Skin epidermis (tissue), 12 donors: ENCODE data around the gene VSX1.

ENCODE experiments used
- H3K27ac ChIP-seq, 21 experiments: fragments of 200-600 bp; sonication (generic) in 11 of 21; one replicate each; pipeline ENCODE4 v1.5.0; 2020; ENCODE audit warnings: mild to moderate bottlenecking in 3 of 21, inconsistent platforms in 2 of 21, moderate library complexity in 2 of 21
- H3K4me3 ChIP-seq, 7 experiments: fragments of 200-600 bp; sonication (generic) in 2 of 7; one replicate each; pipeline ENCODE4 v1.5.0; 2020; ENCODE audit warnings: inconsistent platforms in 2 of 7, mild to moderate bottlenecking in 2 of 7, moderate library complexity in 1 of 7

VSX1 gene

DNA sequence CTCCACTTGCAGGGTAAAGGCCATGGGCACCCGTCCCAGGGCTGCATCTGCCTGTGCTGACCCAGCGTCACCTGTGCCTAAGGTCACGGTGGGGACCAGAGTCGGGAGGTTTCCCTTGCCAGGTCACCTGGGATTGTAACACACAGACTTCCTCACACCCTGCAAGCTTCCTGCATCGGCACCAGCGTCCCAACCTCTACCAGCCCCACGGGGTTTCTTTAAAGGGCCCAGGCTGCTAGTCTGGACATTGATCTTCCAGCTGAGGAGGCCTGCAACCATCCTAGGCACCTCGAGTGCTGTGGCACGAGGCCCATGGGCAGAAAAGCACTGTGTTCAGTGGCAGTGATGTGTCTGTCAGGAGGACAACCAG, 36.6 kb downstream of the VSX1 start:
- Histone ChIP-seq H3K4me3 (no peak overlapping the region), H3K27ac (no peak overlapping the region)

DNA sequence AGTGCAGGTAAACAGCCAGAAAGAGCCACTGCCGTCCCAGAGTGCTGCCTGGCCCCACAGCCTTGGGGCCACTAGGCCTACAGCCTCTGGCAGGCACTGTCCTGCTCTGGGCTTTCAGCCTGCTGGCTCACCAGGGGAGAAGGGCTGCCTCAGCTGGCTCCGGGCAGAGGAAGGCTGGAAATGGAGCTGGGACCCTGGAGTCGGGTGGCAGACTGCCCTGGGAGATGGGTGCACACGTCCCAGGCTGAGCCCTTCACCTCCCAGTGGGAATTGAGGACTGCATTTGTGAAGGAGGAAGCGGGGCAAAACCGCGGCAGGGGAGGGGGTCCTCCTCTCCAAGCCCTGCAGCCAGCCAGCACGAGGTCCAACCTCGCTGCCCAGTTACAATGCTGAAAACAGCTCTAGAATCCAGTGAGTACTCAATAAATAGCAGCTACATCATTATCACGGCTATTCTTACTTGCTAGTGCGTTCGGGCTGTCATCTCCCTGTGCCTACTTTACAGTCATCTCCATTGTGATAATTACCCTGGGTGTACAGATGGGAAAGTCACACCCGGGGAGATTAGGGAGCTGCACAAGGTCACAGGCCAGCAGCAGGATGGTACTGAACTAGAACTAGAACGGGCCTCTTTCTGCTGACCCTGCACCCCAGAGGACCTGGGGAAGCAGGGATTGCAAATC, 37.1 kb downstream of the VSX1 start:
- Histone ChIP-seq H3K27ac (peak overlapping the region in 3 of 21 experiments; percentile 9 to 80 (median 23)), H3K4me3 (no peak overlapping the region)

DNA sequence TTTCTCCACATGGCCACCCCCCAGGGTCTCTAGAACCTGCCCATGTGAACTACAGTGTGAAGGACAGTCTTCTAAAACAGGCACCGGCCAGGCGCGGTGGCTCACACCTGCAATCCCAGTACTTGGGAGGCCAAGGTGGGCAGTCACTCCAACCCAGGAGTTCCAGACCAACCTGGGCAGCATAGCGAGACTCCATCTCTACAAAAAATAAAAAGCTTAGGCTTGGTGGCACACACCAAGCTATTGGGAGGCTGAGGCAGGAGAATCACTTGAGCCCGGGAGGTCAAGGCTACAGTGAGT, 37.7 kb downstream of the VSX1 start:
- no peak overlapping the region for H3K4me3 ChIP-seq
- peak overlapping the region in 4 of 21 experiments; percentile 9 to 80 (median 40) for H3K27ac ChIP-seq

DNA sequence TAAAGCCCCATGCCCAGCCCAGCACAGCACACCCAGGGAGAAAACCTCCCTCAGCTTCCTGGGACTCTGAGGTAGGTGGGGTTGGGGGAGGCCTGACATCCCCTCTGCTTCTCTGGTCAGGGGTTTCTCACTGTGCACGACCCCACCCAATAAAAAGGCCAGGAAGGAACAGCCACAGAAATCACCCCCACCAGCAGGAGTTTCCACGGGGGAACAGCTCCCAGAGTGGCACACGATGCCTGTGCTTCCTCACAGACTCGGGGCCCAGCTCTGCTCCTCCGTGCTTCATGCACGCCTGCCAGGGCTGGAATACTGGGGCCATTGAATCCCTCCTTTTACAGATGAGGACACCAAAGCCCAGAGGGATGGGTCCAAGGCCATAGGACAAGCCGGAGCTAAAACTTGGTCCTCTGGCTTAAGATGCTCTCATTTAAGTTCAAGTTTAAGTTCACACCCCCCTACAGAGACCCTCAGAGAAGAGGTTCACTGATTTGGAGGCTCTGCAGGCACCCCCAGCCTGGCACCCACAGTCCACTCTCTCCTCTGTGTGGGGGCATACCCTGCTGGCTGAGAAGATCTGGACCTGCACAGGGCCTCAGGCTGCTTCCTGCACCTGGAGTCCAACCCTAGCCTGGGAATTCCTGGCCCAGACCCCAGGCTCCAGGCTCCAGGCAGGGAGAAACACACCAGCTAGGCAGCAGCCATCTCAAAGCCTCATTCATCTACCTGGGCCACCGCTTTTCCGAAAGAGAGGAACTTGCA, 38.3 kb downstream of the VSX1 start:
- Histone ChIP-seq H3K27ac (peak overlapping the region in 19 of 21 experiments; percentile 28 to 80 (median 61)), H3K4me3 (no peak overlapping the region)

DNA sequence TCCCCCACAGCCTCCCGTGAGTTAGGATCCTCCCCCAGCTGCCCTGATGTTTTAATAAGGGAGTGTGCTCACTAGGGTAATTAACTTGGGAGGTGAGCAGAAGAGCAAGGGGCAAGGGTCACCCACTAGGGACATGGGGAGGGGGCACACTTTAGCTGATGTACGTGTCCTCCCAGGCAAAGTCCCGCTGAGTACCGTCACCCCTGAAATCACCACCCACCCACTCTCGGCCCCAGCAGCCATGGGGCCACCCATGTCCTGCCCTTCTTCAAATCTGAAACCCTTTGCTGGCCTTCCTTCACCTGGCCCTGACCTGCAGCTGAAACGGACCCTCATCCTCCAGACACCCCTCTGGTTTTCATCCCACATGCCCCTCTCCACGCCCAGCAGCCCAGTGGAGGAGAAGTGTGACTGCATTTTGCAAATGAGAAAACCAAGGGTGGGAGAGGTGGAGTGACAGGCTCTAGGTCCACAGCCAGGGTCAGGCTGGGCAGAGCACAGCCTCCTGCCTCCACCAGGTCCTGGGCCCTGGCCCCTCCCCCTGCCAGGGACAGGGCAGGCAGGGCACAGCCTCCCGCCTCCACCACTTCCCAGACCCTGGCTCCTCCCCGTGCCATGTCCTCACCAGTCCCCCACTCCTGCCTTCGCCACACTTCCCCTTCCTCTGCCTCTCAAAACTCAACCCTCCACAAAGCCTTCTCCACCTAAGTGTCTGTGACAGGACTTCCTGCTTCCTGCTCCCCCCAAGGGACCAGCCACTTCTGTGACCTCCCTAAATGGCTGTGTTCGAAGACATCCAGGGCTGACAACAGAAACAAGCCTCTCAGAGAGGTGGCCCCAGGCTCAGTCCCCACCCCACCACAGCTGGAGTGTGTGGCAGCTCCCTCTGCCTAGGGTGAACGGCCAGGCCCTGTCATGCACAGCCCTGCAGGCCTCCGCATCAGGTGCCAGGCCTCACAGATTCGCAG, 39.1 kb downstream of the VSX1 start:
- Histone ChIP-seq H3K4me3 (no peak overlapping the region), H3K27ac (peak overlapping the region in 19 of 21 experiments; percentile 28 to 80 (median 61))

DNA sequence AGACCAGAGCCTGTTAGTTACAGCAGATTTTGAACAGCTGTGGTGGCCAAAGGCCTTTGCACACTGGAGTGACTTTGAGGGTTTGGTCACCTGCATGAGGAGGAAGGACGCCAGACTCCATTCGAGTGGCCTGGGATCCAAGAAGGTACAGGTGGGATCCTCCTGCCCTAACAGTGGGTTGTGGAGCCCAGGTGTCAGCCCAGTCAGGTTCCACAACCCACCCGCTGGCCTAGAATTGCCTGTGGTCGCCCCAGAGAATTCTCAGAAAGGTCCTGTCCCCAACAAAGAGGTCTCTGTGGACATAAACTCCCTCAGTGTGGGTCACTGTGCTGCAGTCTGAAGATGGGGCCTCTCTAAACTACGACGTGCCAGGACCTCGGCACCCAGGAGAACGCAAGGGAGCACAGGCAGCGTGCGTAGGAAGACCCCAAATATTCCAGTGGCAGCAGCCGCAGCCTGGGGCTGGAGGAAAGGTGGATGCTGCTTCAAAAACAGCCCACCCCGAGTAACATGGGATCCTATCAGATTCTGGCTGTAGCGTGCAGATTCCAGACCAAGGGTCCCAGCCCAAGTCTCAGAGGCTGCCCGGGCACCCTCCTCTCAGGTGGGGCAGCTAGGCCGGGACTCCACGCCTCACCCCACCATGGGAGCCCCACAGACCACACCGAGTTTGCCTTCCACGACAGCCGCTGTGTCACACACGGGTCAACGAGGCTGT, 40.0 kb downstream of the VSX1 start:
- H3K4me3 ChIP-seq: no peak overlapping the region
- H3K27ac ChIP-seq: peak overlapping the region in 13 of 21 experiments; percentile 48 to 80 (median 65)

DNA sequence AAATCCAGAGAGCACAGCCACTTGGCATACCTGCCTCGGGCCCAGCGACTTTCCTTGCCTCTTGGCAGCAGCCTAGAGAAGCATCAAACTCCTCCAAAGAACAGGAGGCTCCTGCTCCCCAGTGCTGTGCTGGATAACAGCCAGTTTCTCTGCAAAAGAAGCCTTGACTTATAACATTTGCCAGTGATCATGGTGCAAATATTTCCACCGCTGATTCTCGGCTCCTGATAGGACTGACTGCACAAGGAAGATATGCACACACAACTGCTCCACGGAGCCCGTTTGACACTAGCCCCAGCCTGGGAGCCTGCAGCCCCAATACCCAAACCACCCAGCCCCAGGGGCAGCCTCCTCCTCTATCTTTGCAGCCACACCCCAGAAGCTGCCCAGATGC, 41.5 kb downstream of the VSX1 start:
- peak overlapping the region in 13 of 21 experiments; percentile 3 to 71 (median 47) for H3K27ac ChIP-seq
- H3K4me3 ChIP-seq: no peak overlapping the region

DNA sequence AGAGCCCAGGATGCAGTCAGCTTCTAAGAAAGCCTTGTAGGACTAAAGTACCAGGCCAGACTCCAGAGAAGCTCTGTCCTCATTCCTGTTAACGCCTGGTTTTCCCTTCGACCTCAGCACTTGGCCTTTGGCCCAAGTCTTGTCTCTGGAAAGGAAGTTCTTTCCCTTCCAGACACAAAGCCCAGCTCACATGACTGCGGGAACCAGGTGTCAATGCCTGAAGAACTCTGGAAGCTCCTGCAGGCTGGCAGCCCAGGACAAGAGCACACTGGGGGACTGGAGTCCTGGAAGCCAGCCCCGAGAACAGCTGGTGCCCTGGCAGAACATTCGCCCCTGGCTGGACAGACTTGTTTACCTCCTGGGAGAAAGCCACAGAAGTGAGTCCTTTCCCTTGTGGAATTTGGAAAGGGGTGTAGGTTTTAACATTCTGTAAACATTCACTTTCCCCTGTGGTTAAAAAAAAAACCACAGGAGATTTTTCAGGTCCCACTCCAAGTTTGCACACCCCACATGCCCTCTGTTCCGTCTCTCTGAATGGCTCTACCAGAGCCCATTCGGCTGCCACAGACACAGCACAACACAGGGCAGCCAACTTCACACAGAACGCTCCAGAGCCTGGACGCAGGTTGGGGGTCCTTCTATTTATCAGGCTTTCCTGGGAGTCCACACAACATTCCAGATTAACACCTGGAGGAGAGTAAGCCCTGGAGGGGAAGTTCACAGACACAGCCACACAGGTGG, 42.1 kb downstream of the VSX1 start:
- Histone ChIP-seq H3K27ac (peak overlapping the region in 16 of 21 experiments; percentile 2 to 71 (median 47)), H3K4me3 (no peak overlapping the region)

DNA sequence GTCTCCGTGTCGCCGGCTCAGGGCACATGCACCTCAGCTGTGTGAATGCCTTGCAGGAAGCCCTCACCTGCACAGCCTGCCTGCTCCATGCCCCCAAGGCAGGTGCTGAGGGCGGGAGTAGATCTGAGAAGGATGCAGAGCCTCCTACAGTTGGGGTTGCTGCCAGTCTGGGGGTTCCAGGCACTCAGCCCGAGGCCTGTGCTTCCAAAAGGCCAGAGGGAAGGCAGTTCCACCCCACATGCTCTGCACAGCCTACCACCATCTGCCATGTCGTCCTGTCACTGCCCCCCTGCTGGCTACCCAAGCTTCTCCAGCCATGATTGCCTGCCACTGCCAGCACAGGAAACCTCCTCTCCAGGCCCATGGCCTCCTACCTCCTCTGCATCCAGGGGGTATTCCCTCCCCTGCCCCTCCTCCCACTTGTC, 43.3 kb downstream of the VSX1 start:
- H3K27ac ChIP-seq: peak overlapping the region in 10 of 21 experiments; percentile 2 to 71 (median 46)
- H3K4me3 ChIP-seq: no peak overlapping the region

DNA sequence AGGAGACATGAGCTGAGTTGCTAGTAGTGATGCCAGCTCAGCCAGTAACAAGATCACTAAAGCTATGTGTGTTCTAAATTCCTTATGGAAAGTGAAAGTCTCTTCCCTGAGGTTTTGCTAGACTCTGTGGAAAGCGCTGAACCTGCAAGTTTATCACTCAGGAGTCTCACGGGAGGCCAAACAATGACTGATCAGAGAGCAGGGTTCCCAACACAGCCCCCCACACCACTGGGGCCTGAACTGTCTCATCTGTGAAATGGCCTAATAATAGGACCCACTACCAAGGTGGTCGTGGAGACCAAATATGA, 43.9 kb downstream of the VSX1 start:
- Histone ChIP-seq H3K4me3 (no peak overlapping the region), H3K27ac (peak overlapping the region in 11 of 21 experiments; percentile 0 to 69 (median 32))

DNA sequence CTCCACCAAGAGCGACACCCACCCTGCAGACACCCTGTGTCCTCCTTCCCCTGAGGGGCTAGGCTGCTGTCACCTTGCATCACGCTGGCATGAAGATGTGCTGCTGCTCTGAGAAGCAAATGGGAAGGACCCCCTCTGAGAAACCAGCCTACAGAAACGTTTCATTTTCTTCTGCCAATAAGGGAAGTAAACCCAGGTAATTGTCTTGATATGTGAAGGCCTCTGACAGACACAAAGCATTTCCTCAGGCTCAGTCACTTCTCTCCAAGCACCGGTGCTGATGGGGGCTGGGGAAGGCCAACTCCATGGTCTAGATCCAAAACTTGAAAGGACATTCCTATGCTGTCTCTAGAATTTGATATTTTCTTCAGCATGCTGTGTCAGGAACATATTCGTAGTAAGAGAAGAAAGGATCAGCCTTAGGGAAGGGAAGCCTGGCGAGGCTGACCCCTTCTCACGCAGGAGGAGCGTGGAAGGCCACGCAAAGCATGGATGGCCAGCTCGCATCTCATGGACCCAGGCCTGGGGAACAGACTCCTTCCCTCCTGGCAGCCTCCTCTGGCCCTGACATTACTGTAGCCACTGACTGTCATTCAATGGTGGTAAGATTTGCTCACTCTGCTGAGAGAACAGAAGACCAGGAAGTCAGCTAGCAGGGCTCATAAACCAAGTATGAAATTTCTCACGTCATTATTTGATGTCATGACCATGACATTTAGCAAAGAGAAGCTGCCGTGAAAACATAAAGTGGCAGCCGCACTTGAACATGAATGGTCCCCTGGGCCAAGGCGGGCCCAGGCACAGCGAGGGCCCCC, 44.4 kb downstream of the VSX1 start:
- H3K27ac ChIP-seq: peak overlapping the region in 11 of 21 experiments; percentile 0 to 69 (median 32)
- H3K4me3 ChIP-seq: no peak overlapping the region

DNA sequence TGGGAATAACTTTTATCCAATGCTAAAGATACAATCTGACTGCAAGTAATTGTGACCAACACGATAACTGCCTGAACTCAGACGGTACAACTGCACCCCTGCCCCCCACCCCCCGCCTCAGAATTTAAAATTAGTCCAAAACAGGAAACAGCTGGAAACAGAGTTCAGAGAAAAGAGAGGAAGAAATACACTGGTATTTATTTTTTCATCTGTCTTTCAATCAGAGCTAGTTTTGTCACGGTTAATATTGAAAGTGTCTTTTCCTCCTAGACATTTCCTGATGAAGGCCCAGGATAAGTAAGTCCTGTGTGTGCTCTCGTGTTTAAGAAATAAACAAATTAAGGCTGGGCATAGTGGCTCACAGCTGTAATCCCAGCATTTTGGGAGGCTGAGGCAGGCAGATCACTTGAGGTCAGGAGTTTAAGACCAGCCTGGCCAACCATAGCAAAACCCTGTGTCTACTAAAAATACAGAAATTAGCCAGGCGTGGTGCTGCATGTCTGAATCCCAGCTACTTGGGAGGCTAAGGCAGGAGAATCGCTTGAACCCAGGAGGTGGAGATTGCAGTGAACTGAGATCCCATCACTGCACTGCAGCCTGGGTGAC, 45.5 kb downstream of the VSX1 start:
- Histone ChIP-seq H3K27ac (peak overlapping the region in 13 of 21 experiments; percentile 5 to 60 (median 31)), H3K4me3 (no peak overlapping the region)

DNA sequence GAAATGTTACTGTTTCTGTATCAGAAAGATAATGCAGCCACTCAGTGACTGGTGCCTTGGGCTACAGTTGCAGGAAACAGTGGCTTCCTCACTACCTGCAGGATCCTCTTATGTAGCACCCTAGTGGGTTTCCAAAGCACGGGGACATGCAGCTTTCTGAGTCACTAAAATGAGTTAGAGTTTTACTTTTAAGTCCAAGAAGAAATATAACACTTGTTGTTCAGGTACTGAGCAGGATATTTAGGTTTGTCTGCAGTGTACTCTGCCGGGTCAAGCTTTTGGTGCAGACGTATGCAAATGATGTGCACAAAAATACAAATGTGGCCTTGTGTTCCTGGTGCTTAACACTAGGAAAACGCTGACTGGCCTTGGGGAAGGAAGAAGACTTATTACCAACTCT, 46.0 kb downstream of the VSX1 start:
- peak overlapping the region in 8 of 21 experiments; percentile 5 to 60 (median 28) for H3K27ac ChIP-seq
- H3K4me3 ChIP-seq: no peak overlapping the region

DNA sequence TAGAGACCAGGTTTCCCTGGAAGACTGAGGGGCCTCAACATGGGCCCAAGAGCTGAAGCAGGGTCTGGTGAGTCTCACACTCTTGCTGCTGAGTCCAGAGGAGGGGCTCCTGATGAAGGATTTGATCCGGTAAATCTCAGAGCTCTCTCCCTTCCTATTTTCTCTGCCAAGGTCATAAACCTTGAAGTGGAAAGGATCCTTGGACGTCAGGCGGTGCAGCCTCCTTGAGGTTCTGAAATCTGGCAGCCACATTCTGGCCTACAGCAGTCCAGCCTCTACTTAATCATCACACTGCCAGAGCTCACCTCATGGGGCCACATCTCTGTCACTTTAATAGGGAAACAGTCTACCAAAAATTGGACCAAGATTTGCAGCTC, 48.0 kb downstream of the VSX1 start:
- Histone ChIP-seq H3K4me3 (no peak overlapping the region), H3K27ac (peak overlapping the region in 3 of 21 experiments; percentile 60 to 73 (median 68))

DNA sequence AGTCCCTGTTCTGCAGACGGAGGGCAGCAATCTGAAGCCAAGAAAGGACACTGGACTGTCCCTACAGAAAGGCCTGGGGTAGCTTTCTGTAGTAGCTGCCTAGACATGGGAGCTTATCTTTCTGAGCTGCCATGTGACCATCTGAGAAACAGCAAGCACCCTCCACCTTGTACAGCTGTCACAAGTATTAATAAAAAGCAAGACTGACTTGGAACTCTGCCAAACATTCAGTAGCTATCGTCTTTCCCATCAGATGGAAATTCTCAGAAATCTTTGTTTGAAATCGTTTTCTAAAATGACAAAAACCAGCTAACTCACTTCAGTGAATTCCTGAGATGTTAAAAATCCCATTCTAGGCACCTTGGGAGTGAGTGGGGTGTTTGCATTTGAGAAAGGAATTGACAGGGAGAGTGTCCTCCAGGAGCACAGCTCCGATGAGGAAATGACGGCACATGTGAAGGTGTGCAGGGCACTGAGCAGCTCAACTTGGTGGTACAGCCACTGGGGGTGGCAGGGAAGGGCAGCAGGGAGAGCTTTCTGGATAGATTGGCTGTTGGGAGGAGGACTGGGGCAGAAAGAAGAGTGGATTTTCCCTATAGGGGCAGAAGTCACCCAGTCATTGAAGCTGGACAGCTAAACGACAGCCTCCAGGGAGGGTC, 48.5 kb downstream of the VSX1 start:
- Histone ChIP-seq H3K27ac (peak overlapping the region in 8 of 21 experiments; percentile 11 to 73 (median 49)), H3K4me3 (no peak overlapping the region)

DNA sequence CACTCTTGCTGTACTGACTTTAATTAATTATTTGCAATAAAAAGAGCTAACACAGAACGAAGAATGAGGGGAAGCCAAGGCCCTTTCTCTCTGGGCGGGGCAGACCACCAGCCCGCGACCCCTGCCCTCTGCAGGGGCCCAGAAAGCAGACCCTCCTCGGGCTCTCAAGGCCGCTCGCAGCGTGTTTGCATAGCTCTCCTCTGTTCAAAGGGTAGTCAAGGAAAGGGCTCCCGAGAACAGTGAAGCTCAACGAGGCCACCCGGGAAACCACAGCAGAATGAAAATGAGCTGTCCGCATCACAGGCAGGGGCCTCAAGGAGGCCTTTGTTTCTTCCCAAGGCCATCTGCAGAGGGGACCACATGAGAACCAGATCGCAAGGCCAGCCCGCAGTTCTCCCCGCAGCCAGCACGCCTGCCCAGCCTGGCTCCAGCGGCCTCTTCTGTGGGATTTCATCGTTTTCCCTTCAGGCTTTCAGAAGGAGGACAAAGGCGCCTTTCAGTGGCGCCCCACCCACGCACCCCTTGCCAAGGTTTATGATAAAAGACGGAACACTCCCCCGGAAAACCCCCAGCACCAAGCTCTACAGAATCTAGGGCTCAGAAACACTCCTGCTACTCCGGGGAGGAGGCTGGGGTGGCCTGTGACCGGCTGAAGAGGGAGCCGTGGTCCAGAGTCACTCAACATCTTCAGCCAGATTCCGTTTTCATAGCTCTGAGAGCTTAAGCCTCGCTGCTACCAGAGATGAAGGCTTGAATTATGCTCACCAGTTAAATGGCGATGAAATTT, 49.3 kb downstream of the VSX1 start:
- Histone ChIP-seq H3K27ac (peak overlapping the region in 13 of 21 experiments; percentile 2 to 73 (median 39)), H3K4me3 (no peak overlapping the region)
